Stimulated activated CD4-positive, alpha-beta T cell treated with anti-CD3 and anti-CD28 coated beads, Interleukin-4, amount 100 ng/mL, for 1 hour (primary cell): ENCODE measurements around the gene RHOXF2B.
"Not testable (repeated sequence)": the region's sequence is repeated elsewhere in the genome, so short reads cannot be mapped to it uniquely, and the experiment has no call there.

Source experiments
- DNase-seq: peaks from one replicate; pipeline ENCODE4 v3.0.0-alpha.2; 2020

Gene RHOXF2B

DNA sequence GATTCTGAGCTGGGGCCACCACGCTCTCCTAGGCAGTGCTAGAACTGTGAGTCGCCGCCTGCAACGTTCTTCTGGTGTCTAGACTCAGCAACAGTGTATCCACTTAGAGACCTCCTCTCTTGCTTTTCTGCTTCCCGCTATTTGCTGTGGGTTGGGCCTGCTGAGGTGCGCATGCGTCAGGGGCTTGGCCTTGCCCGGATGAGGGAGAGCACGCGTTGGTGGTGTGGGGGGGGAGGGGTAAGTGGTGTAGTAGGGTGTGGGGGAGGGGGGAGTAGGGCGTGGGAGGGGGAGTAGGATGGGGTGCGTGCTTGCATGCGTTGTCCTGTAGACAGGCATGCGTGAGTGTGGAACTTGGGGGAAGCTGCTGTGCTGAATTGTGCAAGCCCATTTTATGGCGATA is at the start of gene RHOXF2B:
TSS of gene RHOXF2B (minus strand) at position 101 of the 400 bp plus-strand sequence. CDS start 138 bp downstream, outside the sequence.
- DNase-seq = not testable (repeated sequence)

DNA sequence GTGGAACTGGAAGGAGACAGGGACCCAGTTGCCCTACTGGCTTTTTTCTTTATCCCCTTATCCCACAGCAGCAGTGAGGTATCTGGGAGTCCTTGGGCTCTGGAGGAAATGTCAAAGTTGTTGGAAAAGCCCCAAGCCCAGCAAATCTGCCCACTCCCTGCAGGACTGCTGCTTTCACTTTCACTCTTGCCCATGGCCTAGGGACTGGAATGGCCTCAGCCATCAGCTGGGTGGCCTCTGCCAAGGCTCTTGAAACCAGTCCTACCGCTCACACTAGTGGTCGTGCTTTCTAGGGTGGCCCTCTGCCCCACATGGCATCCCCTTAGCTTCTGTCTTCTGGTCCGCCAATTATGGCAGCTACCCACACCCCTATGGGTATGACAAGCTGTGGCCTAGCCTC is 48.0 kb upstream of the RHOXF2B start:
- DNase-seq = no peak

DNA sequence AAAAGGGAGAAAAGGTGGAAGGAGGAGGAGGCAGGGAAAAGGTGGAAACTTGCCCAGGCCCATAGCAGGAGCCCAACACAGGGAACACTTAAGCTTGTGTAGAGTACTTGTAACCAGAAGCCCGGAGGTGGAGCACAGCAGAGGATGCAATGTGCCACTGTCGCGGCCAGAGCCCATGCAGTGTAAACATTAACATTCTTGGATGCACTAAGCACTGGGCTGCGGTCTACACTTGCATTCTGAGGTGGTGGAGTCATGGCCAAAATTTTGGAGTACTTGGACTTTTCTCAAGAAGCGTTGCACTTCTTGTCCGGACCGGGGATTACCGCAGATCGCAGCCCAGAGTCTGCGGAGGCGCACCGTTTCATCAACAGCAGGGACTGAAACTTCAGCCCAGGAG is 42.7 kb upstream of the RHOXF2B start:
- no peak for DNase-seq

DNA sequence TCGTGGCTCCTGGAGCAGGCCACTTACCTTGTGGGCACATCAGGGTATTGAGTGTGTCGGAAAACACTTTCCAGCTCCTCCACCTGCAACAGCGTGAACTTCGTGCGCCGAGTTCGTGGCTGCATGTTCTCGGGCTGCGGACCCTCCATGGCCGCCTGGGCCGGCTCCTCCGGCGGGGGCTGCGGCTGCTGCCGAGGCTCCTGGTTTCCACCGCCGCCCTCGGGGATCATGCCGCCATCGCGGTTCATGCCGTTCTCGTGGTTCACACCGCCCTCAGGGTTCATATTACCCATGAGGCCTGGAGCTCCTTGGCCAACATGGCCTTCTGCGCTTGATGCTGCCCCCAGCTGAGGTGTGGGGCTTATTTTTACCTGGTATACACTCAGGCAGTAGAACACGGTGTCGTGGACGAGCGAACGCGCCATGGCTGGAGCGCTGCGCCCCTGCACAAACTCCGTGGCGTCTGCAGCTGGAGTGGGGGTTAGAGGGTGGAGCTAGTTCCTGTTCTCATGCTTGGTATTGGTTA is 38.0 kb upstream of the RHOXF2B start, which contains the start of gene RHOXF1:
TSS of gene RHOXF1 (minus strand) at position 476 of the 526 bp plus-strand sequence. CDS start at position 425, 51 bp downstream.
- no peak for DNase-seq

DNA sequence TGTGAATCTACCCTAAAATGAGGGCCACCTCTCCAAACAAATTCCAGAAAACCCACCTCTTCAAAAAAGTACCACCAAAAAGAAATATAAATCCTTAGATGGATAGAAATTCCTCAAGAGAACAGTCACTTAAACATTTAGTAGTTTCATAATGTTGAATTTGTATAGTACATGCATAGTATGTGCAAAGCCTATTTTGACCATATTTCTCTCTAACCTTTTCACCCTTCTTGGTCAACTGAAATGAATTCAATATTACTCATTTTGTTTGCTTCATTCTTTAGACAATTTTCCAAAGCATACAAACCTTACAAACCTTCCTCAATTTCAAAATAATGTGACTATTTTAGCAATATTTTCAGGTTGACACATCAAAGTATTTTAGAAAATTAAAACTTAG is 34.1 kb upstream of the RHOXF2B start:
- DNase-seq = no peak

DNA sequence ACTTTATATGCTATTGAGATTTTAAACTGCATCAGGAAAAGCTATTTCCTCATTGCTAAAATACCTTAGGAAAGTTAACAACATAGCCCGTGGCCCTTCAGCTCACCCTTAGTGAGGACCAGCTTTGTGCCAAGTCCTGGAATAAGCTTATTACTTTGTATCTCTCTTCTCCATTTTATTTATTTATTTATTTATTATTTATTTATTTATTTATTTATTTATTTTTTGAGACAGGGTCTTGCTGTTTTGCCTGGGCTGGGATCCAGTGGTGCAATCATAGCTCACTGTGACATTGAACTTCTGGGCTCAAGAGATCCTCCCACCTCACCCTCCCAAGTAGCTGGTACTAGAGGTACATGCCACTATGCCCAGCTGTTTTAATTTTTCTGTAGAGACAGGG is 31.9 kb upstream of the RHOXF2B start:
- no peak for DNase-seq

DNA sequence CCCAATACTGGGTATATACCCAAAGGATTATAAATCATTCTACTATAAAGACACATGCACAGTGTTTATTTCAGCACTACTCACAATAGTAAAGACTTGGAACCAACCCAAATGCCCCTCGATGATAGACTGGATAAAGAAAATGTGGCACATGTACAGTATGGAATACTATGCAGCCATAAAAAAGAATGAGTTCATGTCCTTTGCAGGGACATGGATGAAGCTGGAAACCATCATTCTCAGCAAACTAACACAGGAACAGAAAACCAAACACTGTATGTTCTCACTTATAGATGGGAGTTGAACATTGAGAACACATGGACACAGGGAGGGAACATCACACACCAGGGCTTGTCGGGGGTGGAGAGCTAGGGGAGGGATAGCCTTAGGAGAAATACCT is 27.2 kb upstream of the RHOXF2B start:
- DNase-seq = not testable (repeated sequence)

DNA sequence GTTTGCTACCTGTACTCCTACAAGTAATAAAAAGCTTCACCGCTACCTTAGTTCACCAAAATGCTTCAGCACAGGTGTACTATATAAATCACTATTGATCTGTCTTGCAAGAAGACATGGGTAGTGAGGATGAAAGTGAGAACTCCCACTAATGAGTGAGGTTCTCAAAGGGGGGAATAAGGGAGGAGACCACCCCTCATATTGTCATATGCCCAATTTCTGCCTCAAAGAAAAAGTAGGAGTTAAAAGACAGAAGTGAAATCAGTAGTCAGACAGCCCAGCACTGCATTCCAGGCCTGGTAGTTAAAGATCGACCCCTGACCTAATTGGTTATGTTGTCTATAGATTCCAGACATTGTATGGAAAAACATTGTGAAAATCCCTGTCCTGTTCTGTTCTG is 23.6 kb upstream of the RHOXF2B start:
- DNase-seq = not testable (repeated sequence)

DNA sequence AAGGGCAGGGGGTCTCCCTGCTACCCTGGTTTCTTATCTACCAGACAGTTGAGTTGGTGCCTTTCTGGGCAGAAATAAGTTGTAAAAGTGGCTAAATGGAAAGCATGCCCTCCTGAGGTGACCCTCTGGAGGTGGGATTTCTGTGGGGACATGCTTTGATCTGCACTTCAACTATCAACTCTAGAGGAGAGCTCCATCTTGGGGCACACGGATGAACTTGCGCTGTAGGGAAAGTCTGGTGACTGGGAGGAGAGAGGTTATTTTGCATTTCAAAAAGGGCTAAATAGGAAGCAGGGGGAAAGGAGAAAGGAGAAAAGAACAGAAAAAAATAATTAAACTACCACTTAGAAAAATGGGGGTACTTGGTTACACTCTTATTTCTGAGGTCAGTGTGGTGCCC is 12.7 kb upstream of the RHOXF2B start:
- no peak for DNase-seq

DNA sequence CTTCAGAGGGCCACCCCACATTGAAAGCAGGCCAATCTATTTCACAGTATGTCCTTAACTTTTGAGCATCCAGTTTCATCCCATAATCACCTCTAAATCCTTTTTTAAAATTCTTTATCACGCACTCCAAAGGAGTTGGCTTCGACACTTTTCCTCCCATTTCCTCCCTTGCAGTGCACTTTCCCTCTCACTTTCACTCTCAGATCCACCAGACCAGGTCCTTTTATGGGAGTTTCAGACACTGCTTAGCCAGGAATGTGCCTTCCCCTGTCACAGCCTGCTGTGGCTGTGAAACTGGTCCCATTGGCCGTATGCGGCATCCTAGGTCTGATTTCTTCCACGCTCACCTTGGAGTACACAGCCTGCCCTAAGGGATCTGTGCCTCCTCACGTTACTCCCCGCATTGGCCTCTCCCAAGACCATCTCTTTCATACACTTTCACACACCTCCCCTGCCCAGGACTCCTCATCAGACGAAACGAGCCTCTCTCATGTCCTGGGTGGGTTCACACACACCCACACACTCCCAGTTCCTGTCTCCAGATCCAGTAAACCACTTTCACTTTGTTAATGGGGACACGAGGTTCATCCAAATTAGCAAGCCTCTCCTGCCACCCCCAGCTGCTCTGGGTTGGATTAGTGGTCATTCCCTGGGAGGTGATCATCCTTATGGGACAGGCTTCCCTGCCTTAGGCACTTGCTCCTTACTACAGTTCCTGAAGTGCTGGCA is 10.0 kb upstream of the RHOXF2B start:
- no peak for DNase-seq

DNA sequence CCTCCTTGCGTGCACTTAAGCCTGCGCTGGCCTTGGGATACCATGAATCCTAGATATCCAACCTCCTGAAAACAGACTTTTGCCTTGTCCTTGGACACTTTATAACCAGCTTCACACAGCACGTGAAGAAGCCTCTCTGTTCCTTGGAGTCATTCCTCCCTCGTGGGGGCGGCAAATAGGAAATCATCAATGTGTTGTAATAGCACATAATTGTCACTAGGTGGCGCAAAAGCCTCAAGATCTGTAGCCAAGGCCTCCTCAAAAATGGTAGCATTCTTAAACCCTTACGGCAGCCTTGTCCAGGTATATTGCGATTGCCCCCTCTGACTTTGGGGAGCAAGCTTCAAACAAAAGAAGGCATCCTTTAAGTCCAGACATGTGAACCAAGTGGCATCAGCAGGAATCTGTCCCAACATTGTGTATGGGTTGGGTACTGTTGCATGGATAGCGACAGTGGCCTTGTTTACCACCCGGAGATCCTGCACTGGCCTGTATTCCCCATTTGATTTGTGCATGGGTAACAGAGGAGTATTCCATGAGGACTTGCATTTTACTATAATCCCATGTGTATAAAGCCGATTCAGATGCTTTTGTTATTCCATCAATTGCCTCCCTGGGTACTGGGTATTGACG is 8.2 kb upstream of the RHOXF2B start:
- not testable (repeated sequence) for DNase-seq

DNA sequence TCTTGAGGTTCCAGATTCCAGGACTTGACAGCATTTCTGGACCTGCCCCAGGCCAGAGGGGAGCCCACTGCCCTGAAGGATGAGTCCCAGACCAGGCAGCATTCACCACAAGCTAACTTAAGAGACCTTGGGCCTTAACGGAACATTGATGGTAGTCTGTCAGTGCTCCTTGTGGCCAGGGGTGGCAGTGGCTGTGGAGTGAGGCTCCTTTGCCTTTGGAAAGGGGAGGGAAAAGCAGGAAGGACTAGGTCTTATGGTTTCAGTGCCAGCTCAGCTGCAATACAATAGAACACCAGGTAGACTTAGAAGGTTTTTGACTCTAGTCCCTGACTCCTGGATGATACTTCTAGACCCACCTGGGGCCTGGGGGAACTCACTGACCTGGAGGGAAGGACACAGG is 11.3 kb downstream of the RHOXF2B start:
- not testable (repeated sequence) for DNase-seq

DNA sequence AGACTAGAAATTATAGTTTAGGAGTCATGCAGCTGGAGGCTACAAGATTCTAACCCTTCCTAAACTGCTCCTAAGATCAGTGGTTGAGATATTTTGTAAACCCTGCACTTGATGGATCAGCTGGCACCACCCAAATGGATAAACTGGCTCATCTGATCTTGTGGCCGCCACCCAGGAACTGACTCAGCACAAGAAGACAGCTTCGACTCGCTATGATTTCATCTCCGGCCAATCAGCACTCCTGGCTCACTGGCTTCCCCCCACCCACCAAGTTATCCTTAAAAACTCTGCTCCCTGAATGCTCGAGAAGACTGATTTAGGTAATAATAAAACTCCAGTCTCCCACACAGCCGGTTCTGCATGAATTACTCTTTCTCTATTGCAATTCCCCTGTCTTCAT is 34.8 kb downstream of the RHOXF2B start:
- DNase-seq = not testable (repeated sequence)

DNA sequence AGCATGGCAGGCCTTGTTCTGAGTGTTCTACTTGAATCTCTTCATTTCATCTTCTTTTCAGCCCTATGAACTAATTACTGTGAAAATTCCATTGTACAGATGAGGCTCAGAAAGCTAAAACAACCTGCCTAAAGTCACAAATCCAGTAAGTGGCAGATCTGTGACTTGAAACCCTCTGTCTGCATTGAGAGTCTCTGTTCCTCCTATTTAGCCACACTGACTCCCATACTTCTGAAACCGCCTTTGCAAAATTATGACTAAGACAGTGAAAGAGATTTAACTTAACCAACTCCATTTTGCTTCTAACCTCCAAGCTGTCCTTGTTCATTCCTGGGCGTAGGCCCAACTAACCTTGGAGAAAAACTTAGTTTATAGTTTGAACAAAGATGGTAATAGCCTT is 35.2 kb downstream of the RHOXF2B start:
- not testable (repeated sequence) for DNase-seq

DNA sequence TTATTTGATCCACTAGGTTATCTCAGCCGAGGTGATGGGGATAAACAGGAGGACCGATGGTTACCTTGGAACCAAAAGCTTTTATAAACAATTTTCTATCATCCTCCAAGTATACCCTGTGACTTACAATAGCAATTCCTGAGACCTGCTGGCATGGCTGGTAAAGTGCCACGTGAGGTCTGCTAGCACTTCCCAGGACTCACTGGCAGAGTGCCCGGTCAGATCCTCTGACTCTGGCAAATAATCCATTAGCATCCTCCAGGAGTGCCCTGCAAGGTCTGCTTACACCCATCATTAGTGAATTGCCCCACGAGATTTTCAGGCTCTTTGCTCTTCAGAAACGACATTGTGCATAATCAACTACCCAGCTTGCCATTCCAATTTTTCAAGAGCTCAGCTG is 37.3 kb downstream of the RHOXF2B start:
- not testable (repeated sequence) for DNase-seq

DNA sequence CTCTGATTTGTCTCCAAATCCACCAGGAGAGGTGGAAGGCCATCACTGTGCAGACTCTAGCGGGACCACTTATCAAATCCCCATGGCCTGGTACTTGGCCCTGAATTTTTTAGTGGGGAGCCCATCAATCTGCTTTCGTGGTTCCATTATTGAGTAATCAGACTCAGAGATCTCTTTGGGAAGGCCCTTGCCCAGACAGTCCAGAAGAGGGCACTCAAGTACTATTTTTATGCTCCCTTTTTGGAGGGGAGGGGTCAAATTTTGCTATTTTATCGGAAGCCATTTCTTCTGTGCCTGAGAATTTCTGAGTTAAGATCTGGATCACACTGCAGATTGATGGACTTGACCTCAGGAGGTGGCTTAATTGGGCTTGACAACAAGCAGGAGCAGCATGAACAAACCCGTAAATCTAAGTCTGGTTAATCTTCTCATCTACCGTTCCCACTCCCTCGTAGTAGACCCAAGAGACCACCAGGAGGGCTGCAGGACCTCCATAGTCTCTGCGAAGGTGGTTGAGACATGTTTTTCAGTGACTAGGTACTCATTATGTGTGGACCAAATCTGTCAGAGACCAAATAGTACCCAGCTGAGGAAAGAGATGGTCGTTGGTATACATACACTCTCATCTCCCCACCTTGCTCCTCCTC is 38.3 kb downstream of the RHOXF2B start:
- not testable (repeated sequence) for DNase-seq

DNA sequence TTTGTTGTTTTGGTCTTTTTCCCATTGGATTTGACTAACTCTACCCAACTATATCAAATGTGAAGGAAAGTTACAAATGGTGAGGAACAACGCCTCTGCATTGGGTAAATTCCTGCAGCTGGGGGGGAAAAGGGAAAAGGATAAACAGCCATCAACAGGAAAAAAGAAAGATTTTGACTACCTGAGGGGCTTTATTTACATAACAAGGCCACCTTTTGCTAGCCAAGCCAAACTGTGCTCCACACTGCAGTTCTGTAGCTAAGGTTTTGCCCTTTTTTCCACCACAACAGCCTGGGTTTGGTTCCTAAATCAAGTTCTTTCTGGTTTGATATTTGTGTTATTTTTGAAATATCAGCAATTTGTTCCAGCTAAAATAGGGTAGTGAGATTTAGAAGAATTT is 40.8 kb downstream of the RHOXF2B start:
- no peak for DNase-seq

DNA sequence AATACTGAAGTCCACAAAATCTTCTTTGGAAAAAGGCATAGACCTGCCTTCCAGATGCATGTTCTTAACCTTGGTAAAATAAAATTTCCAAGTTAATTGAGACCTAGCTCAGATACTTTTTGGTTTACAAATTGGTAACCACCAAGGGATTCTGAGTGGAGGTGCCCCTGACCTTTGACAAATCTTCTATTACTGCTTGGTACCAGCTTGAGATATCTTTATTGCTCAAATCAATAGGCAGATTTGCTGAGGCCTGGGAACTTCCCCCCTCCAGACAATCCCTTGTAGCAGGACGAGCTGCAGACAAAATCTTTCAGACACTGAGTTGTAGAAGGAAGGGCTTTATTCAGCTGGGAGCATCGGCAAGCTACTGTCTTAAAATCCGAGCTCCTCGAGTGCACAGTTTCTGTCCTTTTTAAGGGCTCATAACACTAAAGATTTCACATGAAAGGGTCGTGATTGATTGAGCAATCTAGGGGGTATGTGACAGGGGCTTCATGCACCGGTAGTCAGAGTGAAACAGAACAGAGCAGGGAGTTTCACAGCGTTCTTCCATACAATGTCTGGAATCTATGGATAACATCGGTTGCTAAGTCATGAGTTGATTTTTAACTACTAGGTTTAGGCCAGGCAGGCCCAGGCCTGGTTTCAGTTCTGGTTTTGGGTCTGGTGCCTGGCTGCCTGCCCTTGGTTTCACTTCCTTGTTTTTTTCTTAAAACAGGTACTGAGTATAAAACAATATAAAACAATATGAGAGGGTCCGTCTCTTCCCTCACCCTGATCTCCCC is 41.8 kb downstream of the RHOXF2B start:
- DNase-seq = not testable (repeated sequence)

DNA sequence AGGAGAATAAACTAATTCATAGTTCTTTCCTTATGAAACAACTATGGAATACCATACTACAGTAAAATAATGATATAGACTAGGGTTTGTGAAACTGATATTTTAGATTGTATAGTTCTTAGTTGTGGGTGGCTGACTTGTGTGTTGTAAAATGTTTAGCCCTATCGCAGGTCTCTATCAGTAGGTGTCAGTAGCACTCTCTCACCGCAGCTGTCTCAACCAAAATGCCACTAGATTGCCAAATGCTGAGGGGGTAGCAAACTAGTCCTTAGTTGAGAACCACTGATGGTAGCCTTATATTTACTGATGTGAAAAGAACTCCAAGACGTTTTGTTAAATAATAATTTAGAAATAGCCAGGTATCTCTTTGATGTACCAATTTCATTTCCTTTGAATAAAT is 48.1 kb downstream of the RHOXF2B start:
- DNase-seq = no peak

DNA sequence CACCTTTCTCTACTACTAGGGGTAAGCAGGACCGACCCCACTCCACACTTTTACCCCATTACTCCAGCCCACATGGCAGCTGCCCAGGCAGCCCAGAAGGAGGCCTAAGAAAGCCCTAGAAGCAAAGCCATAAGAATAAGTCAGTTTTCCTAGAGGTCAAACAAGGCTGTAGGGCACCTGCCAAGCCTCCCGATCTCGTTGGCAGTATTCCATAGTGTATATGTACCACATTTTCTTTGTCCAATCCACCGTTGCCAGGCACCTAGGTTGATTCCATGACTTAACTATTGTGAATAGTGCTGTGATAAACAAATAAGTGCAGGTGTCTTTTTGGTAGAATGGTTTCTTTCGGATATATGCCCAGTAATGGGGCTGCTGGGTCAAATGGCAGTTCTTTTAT is 54.2 kb downstream of the RHOXF2B start:
- DNase-seq = no peak

DNA sequence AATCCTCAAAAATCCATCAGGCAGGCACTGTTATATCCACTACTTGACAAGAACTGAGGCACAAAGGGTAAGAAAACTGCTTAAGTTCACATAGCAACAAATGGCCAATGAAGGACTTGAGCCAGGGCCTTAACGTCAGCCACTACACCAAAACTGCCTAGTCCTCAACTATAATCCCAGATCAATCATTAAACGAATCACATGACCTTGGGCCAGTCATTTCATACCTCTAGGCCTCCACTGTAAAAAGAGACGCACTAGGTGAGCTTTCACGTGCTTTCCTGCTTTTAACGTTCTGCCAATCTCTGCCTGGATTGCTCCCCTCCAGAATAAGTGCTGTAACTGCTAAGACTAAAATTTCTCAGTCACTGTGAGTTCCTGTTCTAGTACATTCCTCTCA is 54.7 kb downstream of the RHOXF2B start:
- no peak for DNase-seq
